DLD1 (cell line): ENCODE data around the gene GRK1.

Experiments used
- in situ Hi-C: cut with HindIII; loops from 2 replicates; pipeline ENCODE4 v1.10.0; 2017; ENCODE audit warnings: low sequenced_read_pairs

GRK1 gene

GRCh38 chr13:113774177-113775107, 107.4 kb downstream of the GRK1 start:
- in situ Hi-C loops: no loop called here

- in situ Hi-C loops: no loop called here
These were observed 108.6 kb downstream of the GRK1 start for GRCh38 chr13:113775451-113776145.

- in situ Hi-C loops: no loop called here
These were observed 109.5 kb downstream of the GRK1 start for GRCh38 chr13:113776231-113777125.

GRCh38 chr13:113777311-113778260, 110.6 kb downstream of the GRK1 start:
- in situ Hi-C loops: no loop called here

- in situ Hi-C loops: no loop called here
These were observed 114.6 kb downstream of the GRK1 start for GRCh38 chr13:113781571-113781970.

GRCh38 chr13:113782472-113782871, 115.5 kb downstream of the GRK1 start:
- in situ Hi-C loops: no loop called here

GRCh38 chr13:113783200-113783881, 116.3 kb downstream of the GRK1 start:
- in situ Hi-C loops: no loop called here

GRCh38 chr13:113783966-113784644, 117.1 kb downstream of the GRK1 start:
- in situ Hi-C loops: no loop called here

- in situ Hi-C loops: no loop called here
These were observed 117.6 kb downstream of the GRK1 start for GRCh38 chr13:113784645-113785024.

- in situ Hi-C loops: no loop called here
These were observed 118.3 kb downstream of the GRK1 start for GRCh38 chr13:113785051-113786010.

- in situ Hi-C loops: no loop called here
These were observed 119.3 kb downstream of the GRK1 start for GRCh38 chr13:113786262-113786841.
